Fibroblast of lung (primary cell): Measurements from ENCODE around the gene SMC1B. TPM values are rescaled to one million over a fixed set of nuclear protein-coding genes. Genes with fewer than 3 reads are reported as not detected.

Experiments used
- DNase-seq, 2 donors: peaks; one replicate each; pipeline versions ENCODE4 v3.0.0 to v3.0.0-alpha.2; 2010; ENCODE audit warnings: low read depth in 2 of 2
- H2AFZ ChIP-seq: 2 replicates; pipeline ENCODE4 v1.5.1; 2012; ENCODE audit warnings: low read length, control low read depth, inconsistent platforms
- H3K27ac ChIP-seq: 2 replicates; pipeline ENCODE4 v1.5.1; 2011; ENCODE audit warnings: low read length, control low read depth; ENCODE audit not compliant: insufficient read depth
- H3K27me3 ChIP-seq: 2 replicates; pipeline ENCODE4 v1.5.1; 2011; ENCODE audit warnings: mild to moderate bottlenecking, low read length; ENCODE audit not compliant: control insufficient read depth, insufficient read depth
- H3K36me3 ChIP-seq: 2 replicates; pipeline ENCODE4 v1.5.1; 2011; ENCODE audit warnings: low read length; ENCODE audit not compliant: control insufficient read depth, insufficient read depth
- H3K4me1 ChIP-seq: 2 replicates; pipeline ENCODE4 v1.5.1; 2011; ENCODE audit warnings: low read length; ENCODE audit not compliant: control insufficient read depth, insufficient read depth; ENCODE audit errors: extremely low read depth
- H3K4me2 ChIP-seq: 2 replicates; pipeline ENCODE4 v1.5.1; 2011; ENCODE audit warnings: low read length, control low read depth; ENCODE audit not compliant: insufficient read depth; ENCODE audit errors: extremely low read depth
- H3K4me3 ChIP-seq, 4 experiments: fragments of 200-600 bp in 1 of 4; sonication (generic) in 1 of 4; replicated peaks in 1 of 4; 2 replicates each; pipeline ENCODE4 v1.5.1; 2011 to 2016; ENCODE audit warnings: low read length in 4 of 4, low read depth in 3 of 4, mild to moderate bottlenecking in 3 of 4, control low read depth in 2 of 4, inconsistent platforms in 1 of 4, mixed read lengths in 1 of 4; ENCODE audit not compliant: insufficient read depth in 1 of 4; ENCODE audit errors: control extremely low read depth in 1 of 4
- H3K79me2 ChIP-seq: 2 replicates; pipeline ENCODE4 v1.5.1; 2012; ENCODE audit warnings: mild to moderate bottlenecking, low read length, inconsistent platforms; ENCODE audit not compliant: control insufficient read depth, insufficient read depth
- H3K9ac ChIP-seq: 2 replicates; pipeline ENCODE4 v1.5.1; 2011; ENCODE audit warnings: mild to moderate bottlenecking, low read length, control low read depth; ENCODE audit not compliant: insufficient read depth
- H3K9me3 ChIP-seq: 2 replicates; pipeline ENCODE4 v1.5.1; 2012; ENCODE audit warnings: low read depth, low read length; ENCODE audit not compliant: control insufficient read depth, insufficient read depth
- H4K20me1 ChIP-seq: 2 replicates; pipeline ENCODE4 v1.5.1; 2011; ENCODE audit warnings: low read length; ENCODE audit not compliant: control insufficient read depth, insufficient read depth; ENCODE audit errors: extremely low read depth
- EZH2 ChIP-seq: IDR thresholded peaks from 2 replicates; pipeline ENCODE4 v1.5.1; 2012; ENCODE audit warnings: low read length, control low read depth, mild to moderate bottlenecking; ENCODE audit errors: missing control alignments
- polyA minus RNA-seq: library from RNA; depleted of rRNA, polyadenylated mRNA; stranded (reverse); fragments of >200 nt; gene quantifications from 2 replicates; pipeline ENCODE4 v1.2.3, GENCODE V29; 2011; ENCODE audit warnings: low replicate concordance
- polyA plus RNA-seq, 2 donors: library from polyadenylated mRNA; depleted of rRNA in 1 of 2; stranded (reverse) in 1 of 2; unstranded in 1 of 2; fragments of >200 nt; gene quantifications; 2 replicates each; pipeline ENCODE4 v1.2.1, GENCODE V29; 2011 to 2012; ENCODE audit warnings: missing spikeins in 1 of 2
- total RNA-seq: library from RNA; depleted of rRNA; stranded (reverse); fragments of >200 nt; gene quantifications from 2 replicates; pipeline ENCODE4 v1.2.1, GENCODE V29; 2014
- TF ChIP-seq, protein P1 (sequence below), 2 donors: IDR thresholded peaks in 1 of 2; conservative IDR thresholded peaks in 1 of 2; 1 replicate in 1 of 2; 2 replicates in 1 of 2; pipeline ENCODE4 v1.5.1; 2011 to 2012; ENCODE audit warnings: low read length in 2 of 2, control low read depth in 1 of 2, inconsistent platforms in 1 of 2, low read depth in 1 of 2, mild to moderate bottlenecking in 1 of 2

Gene SMC1B
- total RNA-seq (not detected in 2 replicates), polyA plus RNA-seq (0.01 TPM in 1 of 2 replicates, not detected in the other), polyA minus RNA-seq (not detected in 2 replicates)
- 0.07 TPM in 1 of 2 replicates, not detected in the other for polyA plus RNA-seq (2012)

DNA sequence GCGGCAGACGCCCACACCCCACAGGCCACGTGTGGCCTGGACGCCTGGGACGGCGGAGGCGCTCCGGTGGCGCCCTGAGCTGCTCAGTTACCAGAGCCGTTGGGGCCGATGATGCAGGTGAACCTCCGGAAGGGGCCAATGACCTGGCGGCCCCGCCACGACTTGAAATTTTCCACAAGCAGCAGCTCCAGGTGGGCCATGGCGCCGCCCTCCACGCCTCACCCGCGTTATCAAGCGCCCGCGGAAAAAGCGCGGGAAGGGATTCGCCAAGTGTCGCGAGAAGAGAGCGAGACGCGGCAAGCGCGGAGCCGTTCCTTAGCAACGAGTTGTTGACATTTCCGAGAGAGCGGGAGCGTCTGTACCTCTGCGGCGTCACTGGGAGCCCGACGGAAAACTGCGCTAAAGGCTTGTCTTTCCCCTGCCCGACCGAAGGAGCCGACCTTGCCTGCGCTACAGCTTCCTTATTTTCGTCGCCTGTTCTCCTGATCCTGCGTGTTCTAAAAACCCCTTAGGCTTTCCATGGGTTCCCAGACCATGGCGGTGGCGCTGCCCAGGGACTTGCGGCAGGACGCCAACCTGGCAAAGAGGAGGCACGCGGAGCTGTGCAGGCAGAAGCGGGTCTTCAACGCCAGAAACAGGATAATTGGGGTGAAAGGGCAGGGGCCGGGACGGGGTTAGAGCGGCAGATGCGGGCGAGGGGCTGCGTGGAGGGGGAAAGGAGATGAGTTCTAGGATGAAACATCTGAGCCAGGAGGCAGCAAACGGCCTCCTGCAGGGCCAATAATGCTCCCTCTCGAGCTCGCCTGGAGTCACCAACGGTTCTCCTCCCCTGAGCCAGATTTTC lies at the start of gene SMC1B, which contains the start of gene RIBC2:
Gene SMC1B (minus strand): TSS at position 232 of the 844 bp plus-strand sequence. CDS start 32 bp downstream, at position 200.
Gene RIBC2 (plus strand): TSS at position 326 of the 844 bp plus-strand sequence. CDS start 194 bp downstream, at position 520.
- peak within 1 kb of the TSS; percentile 37 to 75 (median 57) for H3K4me3 ChIP-seq
- no peaks in the 10 kb centered on the region for H3K27me3 ChIP-seq
- no peaks in the 10 kb centered on the region for H3K36me3 ChIP-seq
- H4K20me1 ChIP-seq = no peaks in the 10 kb centered on the region
- no peaks in the 10 kb centered on the region for H3K79me2 ChIP-seq
- H3K9ac ChIP-seq = peak within 1 kb of the TSS; percentile 77
- peaks cover 2% of the 10 kb centered on the region for H3K4me1 ChIP-seq
- DNase-seq = peak; percentile 68 to 75
- H3K4me2 ChIP-seq = peak within 1 kb of the TSS; percentile 77
- peak within 1 kb of the TSS; percentile 73 for H3K27ac ChIP-seq
- TF ChIP-seq EZH2 = no peak
- TF ChIP-seq, protein P1, sequence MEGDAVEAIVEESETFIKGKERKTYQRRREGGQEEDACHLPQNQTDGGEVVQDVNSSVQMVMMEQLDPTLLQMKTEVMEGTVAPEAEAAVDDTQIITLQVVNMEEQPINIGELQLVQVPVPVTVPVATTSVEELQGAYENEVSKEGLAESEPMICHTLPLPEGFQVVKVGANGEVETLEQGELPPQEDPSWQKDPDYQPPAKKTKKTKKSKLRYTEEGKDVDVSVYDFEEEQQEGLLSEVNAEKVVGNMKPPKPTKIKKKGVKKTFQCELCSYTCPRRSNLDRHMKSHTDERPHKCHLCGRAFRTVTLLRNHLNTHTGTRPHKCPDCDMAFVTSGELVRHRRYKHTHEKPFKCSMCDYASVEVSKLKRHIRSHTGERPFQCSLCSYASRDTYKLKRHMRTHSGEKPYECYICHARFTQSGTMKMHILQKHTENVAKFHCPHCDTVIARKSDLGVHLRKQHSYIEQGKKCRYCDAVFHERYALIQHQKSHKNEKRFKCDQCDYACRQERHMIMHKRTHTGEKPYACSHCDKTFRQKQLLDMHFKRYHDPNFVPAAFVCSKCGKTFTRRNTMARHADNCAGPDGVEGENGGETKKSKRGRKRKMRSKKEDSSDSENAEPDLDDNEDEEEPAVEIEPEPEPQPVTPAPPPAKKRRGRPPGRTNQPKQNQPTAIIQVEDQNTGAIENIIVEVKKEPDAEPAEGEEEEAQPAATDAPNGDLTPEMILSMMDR (conservative IDR thresholded peaks at IDR 0.05 in 1 of 2, IDR thresholded peaks at IDR 0.05 in 1 of 2; ENCODE audit: low read depth in 1 of 2, low read length in 2 of 2) = no peak
- H2AFZ ChIP-seq = peak within 1 kb of the TSS; percentile 78
- no peaks in the 10 kb centered on the region for H3K9me3 ChIP-seq

- H3K4me3 ChIP-seq = no peak overlapping the region
- DNase-seq = no peak
- H2AFZ ChIP-seq = no peak overlapping the region
- H3K27ac ChIP-seq = no peak overlapping the region
- no peaks in the 10 kb centered on the region for H3K79me2 ChIP-seq
- no peaks in the 10 kb centered on the region for H3K36me3 ChIP-seq
- H3K4me1 ChIP-seq = peaks cover 4% of the 10 kb centered on the region
- no peak overlapping the region for H3K4me2 ChIP-seq
- TF ChIP-seq, protein P1 (conservative IDR thresholded peaks at IDR 0.05 in 1 of 2, IDR thresholded peaks at IDR 0.05 in 1 of 2; ENCODE audit: low read depth in 1 of 2, low read length in 2 of 2) = no peak
- TF ChIP-seq EZH2 = no peak
- H4K20me1 ChIP-seq = no peaks in the 10 kb centered on the region
- H3K9me3 ChIP-seq = no peaks in the 10 kb centered on the region
- H3K9ac ChIP-seq = no peak overlapping the region
- no peaks in the 10 kb centered on the region for H3K27me3 ChIP-seq
Measured at GRCh38 chr22:45462034-45462655, 48.7 kb upstream of the SMC1B start.
